Jurkat, Clone E6-1 (cell line): ENCODE data around the gene RABL3.
"Not testable (repeated sequence)": the region's sequence is repeated elsewhere in the genome, so short reads cannot be mapped to it uniquely, and the experiment has no call there.

Experiments
- DNase-seq: peaks from one replicate; pipeline ENCODE4 v3.0.0-alpha.2; 2011; ENCODE audit warnings: low read depth, low spot score
- H3K4me3 ChIP-seq: 2 replicates; pipeline ENCODE4 v1.5.1; 2011; ENCODE audit warnings: mild to moderate bottlenecking, low read length, control low read depth, moderate library complexity

RABL3 gene

DNA sequence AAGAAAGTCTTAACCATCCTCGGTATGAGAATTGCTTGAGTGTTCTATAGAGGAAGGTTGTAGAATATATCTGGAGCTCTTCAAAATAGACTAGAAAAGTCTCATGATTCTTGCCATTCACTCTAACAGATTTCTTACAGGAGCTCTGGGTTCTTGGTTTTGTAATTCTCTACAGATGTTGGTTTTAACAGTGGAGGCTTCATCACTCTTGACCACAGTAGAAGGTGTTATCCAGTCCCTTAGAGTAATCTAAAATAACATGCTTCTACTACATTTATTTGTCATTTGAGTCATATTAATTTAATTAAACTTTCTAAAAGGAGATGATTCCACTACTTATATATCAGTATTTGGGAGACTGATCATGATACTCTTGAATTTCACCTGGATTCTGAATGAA lies 9.9 kb upstream of the RABL3 start:
- H3K4me3 ChIP-seq, result no peak overlapping the region
- no peak for DNase-seq

- H3K4me3 ChIP-seq, result no peak overlapping the region
- no peak for DNase-seq
Measured at GRCh38 chr3:120749843-120750242, 7.5 kb upstream of the RABL3 start.

DNA sequence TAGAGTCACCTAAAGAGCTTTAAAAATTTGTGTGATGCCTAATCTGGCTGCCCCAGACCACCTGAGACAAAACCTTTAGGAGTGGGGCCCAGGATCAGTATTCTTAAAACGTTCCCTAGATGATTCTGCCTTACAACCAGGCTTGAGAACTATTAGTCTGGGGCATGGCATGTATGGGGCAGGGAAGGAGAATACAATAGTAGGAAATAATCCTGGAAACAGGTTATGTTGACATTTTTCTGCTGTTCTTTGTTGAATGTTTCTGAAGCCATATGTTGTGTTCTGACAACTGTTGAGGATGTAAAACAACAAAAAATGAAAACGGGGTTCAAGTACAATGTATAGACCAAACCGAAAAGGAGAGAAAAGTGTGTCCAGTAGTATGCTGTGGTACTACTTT lies 3.1 kb upstream of the RABL3 start:
- DNase-seq, result no peak
- no peak overlapping the region for H3K4me3 ChIP-seq

GRCh38 chr3:120743556-120744195 lies 1.4 kb upstream of the RABL3 start:
- no peak for DNase-seq
- peak overlapping the region; percentile 96 for H3K4me3 ChIP-seq

GRCh38 chr3:120742849-120743365 lies 591 bp upstream of the RABL3 start:
- DNase-seq, result no peak
- H3K4me3 ChIP-seq, result peak overlapping the region; percentile 96

- DNase-seq, result no peak
- H3K4me3 ChIP-seq, result peak overlapping the region; percentile 96
Measured at GRCh38 chr3:120741837-120742197, 499 bp downstream of the RABL3 start.

DNA sequence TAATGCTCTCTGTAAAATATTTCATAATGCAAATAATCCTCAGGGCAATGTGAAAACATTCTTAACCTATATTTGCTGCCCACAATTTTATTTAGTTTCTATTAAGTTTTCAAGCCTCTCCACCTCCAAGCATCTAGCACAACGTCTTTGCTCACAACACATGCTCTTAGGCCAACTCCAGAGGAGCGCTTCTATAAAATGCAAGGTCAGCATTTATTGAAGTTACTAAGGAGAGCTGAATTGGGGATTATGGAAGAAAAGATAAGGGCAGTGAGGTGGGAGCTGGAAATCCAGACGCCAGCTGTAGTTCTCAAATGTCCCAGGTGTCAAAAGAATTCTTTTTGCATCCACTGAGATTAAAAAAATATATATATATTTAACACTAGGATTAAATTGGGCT lies 996 bp downstream of the RABL3 start:
- no peak for DNase-seq
- peak overlapping the region; percentile 96 for H3K4me3 ChIP-seq

GRCh38 chr3:120738006-120738405 lies 4.3 kb downstream of the RABL3 start:
- not testable (repeated sequence) for DNase-seq, H3K4me3 ChIP-seq

DNA sequence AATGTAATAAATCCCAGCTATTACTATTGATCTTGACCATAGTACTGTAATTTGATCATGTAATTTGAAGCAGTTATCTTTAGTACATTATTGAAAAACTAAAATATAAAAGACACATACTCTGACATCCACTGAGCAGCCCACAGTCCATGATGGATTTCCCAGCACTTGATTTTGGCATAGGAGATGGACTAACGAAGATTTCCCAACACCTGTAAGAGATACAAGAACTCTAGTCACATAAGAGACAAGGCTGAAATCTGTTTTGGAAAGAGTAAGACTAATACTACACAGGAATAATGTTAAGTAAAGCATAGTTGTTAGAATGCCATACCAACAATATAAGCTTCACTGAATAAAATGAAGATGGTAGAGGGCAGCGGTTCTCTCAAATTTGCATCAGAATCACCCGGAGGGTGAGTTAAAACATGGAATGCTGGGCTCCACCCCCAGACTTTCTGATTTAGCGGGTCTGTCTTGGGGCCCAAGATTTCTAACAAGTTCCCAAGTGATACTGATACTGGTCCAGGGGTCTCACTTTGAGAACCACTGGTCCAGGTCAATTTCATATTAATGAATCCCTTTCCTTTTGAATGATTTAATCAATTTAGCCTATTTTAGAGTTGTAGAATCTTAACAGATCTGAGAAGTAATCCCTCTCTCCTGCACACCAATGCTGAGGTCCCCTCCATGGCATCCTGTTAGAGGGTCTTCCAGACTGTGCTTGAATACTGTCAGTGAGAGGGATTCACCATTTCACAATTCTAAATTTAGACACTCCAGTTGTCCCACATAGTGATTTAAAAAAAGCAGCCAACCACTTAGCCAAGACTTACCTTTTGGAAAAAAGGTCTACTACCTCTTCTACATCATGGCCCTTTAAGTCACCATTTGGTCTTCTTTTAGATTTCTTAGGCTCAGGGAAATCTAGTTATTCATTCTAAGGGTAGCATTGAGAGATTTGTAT lies 11.5 kb downstream of the RABL3 start:
- no peak for DNase-seq
- H3K4me3 ChIP-seq, result no peak overlapping the region

DNA sequence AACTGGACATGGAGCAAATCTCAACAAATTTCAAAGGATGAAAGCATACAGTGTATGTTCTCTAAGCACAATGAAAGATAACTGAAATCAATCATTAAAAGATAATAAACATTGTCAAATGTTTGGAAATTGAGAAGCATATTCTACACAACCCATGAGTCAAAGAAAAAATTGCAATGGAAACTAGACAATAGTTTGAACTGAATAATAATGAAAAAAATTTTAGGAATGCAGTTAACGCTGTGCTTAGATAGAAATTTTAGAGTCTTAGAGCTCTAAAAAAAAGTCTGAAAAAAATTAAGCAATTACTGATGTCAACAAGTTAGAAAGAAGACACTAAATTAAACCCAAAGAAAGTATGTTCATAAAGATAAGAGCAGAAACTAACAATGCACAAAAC lies 15.5 kb downstream of the RABL3 start:
- no peak overlapping the region for H3K4me3 ChIP-seq
- DNase-seq, result no peak

- H3K4me3 ChIP-seq, result peak overlapping the region; percentile 21; the same call in 1 of the 2 replicates
- DNase-seq, result peak; percentile 35
Measured at GRCh38 chr3:120719167-120719834, 23.0 kb downstream of the RABL3 start.

GRCh38 chr3:120713262-120713661 lies 29.1 kb downstream of the RABL3 start:
- no peak for DNase-seq
- H3K4me3 ChIP-seq, result no peak overlapping the region

DNA sequence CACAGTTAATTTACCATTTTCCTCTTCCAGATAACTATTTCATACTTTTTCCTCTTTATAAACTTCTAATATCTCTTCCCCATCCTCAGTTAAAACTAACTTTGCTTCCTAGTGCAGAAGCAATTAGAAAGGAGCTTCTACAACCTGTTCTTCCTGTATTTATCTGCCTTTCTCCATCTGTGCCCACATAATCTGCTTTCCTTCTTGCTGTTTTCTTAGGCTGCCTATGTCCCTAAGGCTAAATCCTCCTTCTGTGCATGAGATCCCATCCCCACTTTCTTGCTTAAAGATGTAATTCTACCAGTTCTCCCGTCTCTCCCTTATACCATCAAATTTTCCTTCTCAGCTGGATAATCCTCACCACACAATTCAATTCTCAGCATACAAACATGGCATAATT lies 31.9 kb downstream of the RABL3 start:
- no peak for DNase-seq
- H3K4me3 ChIP-seq, result no peak overlapping the region

GRCh38 chr3:120708408-120708807 lies 33.9 kb downstream of the RABL3 start:
- no peak overlapping the region for H3K4me3 ChIP-seq
- DNase-seq, result no peak

DNA sequence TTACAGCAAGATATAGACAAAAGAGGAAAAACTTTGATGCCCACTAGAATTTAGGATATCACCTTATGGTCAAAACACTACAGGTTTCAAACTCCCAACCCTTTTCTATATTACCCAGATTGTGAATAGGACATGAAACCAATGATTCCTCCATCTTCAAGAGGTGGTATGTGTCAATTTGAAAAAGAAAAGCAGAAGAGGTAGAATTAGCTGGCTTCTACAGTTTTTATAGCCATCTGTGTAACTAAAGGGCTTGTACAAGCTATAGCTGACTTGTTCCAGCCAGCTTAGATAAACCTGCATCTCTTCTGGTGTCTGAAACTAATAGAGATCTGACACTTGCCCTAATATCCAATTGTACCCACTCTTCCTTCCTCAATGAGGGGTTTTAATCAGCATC lies 35.4 kb downstream of the RABL3 start:
- no peak for DNase-seq
- H3K4me3 ChIP-seq, result no peak overlapping the region

- DNase-seq, result no peak
- H3K4me3 ChIP-seq, result no peak overlapping the region
Measured at GRCh38 chr3:120705884-120706582, 36.3 kb downstream of the RABL3 start.

- no peak for DNase-seq
- no peak overlapping the region for H3K4me3 ChIP-seq
Measured at GRCh38 chr3:120699333-120699732, 43.0 kb downstream of the RABL3 start.

DNA sequence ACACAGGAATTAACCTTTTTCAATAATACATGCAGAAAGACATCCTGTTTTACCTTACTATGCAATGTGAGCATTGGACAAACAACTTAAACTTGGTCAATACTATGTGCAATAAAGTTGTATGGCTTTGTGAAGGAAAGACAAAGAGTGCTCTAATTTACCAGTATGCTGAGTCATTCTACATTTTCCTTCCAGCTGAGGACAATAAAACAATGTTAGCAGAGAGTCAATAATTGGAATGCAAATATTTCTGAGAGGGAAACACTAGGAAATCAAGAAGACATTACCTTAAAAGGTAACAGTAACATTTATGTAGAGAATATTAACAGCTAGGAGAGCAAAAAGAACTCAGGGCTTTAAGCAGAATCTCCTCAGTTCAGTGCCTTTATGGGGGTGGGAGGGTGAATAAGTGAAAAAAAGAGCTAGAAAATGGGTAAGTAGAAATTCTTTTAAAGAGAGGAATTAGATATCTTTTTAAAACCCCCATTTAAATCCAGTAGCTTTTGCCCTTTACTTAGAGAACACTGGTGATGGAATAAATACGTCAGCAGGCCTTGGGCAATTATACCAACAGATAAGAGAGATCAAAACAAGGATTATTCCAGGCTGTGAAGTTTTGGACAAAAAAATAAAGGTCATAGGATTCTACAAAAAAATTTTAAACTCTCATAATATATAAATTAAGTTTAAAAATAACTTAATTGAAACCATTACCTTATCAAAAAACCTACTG lies 48.7 kb downstream of the RABL3 start:
- DNase-seq, result no peak
- H3K4me3 ChIP-seq, result no peak overlapping the region

GRCh38 chr3:120689395-120689794 lies 52.9 kb downstream of the RABL3 start:
- no peak for DNase-seq
- H3K4me3 ChIP-seq, result no peak overlapping the region
